GM18909 (cell line): ENCODE results near the gene GMPPB.
"Not testable (repeated sequence)": the region's sequence is repeated elsewhere in the genome, so short reads cannot be mapped to it uniquely, and the experiment has no call there.

Experiments
- ATAC-seq: cut with Tn5 transposase; IDR thresholded peaks from one replicate; pipeline ENCODE4 v1.9.1; 2021; ENCODE audit warnings: mild to moderate bottlenecking; ENCODE audit not compliant: unreplicated experiment, poor library complexity

The GMPPB gene

DNA sequence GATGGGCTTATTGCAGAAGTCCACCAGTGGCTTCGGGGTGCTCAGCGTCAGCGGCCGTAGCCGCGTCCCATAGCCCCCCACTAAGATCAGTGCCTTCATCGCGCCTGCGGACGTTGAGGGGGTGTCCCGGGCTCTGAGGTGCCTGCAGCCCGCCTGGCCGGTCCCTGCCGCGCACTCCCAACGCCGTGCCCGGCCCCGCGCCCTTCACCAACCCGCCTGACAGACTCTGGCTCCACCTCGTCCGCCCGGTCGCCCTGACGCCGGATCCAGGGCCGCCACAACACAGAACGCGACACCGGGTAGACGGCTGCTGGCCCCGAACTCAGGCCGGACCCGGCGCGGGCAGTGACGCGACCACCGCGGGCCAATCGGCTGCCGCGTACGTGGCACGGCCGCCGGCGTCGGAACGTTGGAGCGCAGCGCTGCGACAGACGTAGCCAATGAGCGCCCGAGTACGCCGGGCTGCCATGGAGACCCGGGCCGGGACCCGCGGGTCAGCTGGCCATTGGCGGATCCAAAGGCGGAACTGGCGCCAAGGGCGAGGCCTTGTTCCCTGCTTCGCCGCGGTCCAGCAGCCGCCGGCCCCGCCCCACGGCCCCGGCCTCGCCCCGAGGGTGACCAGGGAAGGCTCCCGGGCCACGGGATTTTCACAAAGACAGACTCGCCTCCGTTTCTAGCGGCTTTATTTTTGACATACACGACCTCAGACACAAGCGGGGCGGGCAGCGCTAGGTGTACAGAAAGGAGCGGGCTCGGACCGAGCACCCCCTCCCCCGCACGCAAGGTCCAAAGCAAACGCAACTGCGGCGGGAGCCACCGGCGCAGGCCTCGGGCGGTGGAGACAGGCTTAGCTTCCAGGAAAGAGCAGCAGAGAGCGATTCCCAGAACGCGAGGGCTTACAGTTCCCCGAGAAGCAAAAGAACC is at the start of gene GMPPB:
Gene GMPPB (minus strand): TSS at position 324 of the 924 bp plus-strand sequence. CDS start 225 bp downstream, at position 99.
- ATAC-seq, result peak; percentile 85

DNA sequence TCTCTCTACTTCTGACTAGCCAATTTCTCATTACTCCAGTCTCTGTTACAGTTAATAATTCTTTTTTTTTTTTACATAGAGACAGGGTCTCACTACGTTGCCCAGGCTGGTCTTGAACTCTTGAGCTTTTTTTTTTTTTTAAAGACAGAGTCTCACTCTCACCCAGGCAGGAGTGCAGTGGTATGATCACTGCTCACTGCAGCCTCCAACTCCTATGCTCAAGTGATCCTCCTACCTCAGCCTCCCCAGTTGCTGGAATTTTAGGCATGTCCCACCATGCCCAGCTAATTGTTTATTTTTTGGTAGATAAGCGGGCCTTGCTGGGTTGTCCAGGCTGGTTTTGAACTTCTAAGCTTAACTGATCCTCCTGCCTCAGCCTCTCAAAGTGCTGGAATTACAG is 49.0 kb upstream of the GMPPB start:
- no peak for ATAC-seq

DNA sequence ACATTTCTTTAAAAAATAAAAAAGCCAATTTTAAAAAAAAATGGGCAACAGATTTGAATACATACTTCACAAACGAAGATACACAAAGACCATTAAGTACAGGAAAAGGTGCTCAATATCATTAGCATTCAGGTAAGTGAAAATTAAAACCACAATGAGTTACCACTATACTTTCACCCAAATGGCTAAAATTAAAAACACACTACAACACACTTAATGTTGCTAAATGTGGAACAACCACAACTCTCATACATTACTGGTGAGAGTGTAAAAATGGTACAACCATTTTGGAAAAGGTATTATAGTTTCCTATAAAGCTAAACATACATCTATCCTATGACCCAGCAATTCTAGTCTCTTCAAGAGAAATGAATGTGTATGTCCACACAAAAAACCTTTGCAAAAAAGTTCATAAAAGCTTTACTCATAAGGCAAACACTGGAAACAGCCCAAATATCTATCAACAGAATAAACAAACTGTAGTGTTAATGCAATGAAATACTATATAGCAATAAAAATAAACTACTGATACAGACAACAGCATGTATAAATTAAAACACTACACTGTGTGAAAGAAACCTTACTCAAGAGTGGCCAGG is 47.7 kb upstream of the GMPPB start:
- ATAC-seq, result no peak

DNA sequence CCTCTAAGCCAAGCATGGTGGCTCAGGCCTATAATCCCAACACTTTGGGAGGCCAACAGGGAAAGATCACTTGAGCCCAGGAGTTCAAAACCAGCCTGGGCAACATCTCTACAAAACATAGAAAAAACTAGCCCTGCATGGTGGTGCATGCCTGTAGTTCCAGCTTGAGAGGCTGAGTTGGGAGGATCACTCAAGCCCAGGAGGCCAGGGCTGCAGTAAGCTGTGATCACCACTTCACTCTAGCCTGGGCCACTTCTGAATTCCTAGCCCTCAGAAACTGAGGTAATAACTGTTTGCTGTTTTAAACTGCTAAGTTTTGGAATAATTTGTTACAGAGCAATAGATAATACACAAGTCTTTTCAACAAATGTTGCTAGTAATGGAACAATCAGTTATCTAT is 46.2 kb upstream of the GMPPB start:
- ATAC-seq, result no peak

GRCh38 chr3:49769286-49769915 is 45.6 kb upstream of the GMPPB start:
- ATAC-seq, result no peak

- ATAC-seq, result no peak
These were observed 40.2 kb upstream of the GMPPB start for GRCh38 chr3:49763981-49764380.

DNA sequence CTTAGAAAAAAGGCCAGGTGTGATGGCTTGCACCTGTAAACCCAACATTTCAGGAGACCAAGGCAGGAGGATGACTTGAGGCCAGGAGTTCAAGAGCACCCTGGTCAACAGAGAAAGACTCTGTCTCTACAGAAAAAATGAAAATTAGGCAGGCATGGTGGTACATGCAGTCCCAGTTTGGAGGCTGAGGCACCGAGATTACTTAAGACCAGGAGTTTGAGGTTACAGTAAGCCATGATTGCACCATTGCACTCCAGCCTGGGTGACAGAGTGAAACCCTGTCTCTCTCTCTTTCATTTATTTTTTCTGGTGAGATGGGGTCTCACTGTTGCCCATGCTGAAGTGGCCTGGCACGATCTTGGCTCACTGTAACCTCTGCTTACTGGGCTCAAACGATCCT is 37.9 kb upstream of the GMPPB start:
- no peak for ATAC-seq

- ATAC-seq, result no peak
These were observed 35.5 kb upstream of the GMPPB start for GRCh38 chr3:49759226-49759625.

DNA sequence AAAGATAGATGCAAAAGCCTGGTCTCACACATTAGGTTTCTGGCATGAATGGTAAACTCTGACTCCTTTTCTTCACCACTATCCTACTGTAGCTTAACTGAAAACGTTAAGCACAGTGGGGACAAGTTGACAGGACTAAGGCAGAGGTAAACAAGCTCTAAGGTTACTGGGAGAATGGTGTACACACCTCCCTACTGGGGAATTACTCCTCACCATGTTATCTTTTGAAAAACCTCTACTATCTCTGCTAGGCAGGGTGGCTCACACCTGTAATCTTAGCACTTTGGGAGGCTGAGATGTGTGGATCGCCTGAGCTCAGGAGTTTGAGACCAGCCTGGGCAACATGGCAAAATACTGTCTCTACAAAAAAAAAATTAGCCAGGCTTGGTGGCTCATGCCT is 33.4 kb upstream of the GMPPB start:
- ATAC-seq, result no peak

- no peak for ATAC-seq
These were observed 32.3 kb upstream of the GMPPB start for GRCh38 chr3:49756036-49756435.

GRCh38 chr3:49754536-49754935 is 30.8 kb upstream of the GMPPB start:
- ATAC-seq, result no peak

DNA sequence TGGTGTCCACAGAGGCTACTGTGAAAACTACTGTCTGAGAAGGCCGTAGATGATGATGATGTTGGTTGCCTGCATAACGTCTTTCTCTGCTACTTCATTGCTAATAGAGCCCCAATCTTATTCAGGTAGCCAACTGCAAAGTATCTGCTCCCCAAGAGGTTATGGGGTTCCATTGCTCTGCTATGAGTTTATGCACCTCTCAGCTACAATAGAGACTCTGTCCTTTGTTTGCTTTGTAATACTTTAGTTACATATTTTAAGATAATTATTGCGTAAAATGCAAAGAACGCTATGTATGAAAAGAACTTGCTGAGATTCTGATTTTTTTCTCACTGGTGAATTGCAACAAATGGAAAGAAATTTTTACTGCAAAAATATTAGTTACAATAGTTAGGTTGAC is 27.8 kb upstream of the GMPPB start:
- ATAC-seq, result no peak

- no peak for ATAC-seq
These were observed 26.3 kb upstream of the GMPPB start for GRCh38 chr3:49750056-49750455.

DNA sequence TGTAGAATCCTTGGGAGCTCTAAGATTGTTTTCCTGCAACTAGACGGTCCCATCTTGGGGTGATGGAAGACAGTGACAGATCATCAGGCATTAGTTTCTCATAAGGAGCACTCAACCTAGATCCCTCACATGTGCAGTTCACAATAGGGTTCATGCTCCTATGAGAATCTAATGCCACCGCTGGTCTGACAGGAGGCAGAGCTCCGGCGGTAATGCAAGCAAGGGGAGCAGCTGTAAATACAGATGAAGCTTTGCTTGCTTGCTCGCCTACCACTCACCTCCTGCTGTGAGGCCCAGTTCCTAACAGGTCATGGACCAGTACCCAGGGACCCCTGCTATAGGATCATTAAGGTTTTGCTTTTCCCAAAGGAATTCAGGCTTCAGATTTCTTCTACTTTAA is 25.1 kb upstream of the GMPPB start:
- ATAC-seq, result not testable (repeated sequence)

DNA sequence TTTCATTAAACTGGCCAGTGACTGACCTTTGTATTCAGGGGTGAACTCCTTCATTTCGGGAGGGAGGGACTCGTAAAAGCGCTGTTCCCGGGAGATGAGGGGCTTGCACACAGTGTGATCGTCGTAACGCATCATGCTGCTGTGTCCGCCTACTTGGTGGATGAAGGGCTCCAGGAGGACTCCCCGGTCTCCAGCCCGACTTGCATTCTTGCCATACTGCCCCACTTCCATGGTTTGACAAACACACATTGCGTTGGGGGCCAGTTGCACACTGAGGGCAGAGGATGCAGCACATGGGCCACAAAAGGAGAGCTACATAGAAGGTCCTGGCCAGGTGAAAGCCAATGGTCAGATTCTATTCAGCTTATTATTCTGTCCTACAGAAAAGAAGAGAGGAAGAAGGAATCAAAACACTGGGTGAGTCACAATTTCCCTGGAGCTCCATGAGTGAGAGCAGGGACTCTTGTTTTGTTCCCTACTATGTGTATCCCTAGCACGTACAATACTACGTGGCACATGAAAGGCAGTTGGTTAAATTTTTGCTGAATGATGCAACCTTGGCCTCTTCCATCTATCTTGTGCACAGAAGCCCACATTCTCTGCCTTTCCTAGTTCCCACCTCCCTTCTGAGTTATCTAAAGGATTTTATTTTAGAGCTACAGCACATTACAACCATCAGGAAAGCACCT is 24.2 kb upstream of the GMPPB start:
- ATAC-seq, result no peak

GRCh38 chr3:49745986-49746385 is 22.2 kb upstream of the GMPPB start:
- ATAC-seq, result no peak

DNA sequence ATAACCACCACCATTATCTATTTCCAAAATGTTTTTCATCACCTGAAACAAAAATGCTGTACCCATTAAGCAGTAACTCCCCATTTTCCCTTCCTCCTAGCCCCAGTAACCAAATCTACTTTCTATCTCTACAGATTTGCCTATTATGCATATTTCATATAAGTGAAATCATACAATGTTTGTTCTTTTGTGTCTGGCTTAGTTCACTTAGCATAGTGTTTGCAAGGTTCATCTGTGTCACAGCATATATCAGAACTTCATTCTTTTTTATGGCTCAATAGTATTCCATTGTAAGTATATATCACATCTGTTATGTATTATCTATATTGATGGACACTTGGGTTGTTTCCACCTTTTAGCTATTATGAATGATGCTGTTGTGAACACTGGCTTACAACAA is 16.7 kb upstream of the GMPPB start:
- no peak for ATAC-seq

- ATAC-seq, result no peak
These were observed 14.4 kb upstream of the GMPPB start for GRCh38 chr3:49738067-49738713.

DNA sequence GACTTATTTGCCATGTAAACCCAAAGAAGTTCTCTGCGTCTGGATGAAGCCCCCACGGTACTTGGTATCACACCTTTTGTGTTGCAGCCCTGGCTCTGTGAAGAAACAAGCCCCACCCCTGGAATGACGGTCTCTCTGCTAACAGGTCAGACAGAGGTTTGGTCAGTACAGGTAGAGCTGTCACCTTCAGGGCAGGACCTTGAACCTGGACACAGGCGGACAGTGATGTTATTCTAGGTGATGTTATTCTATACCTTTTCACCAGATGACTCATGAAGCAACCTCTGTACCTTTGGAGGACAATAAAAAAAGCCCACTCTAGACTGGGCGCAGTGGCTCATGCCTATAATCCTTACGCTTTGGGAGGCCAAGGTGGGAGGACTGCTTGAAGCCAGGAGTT is 11.0 kb upstream of the GMPPB start:
- no peak for ATAC-seq

- ATAC-seq, result no peak
These were observed 9.8 kb upstream of the GMPPB start for GRCh38 chr3:49733551-49733950.
